MM.1S (cell line): ENCODE measurements around the gene TMEM135.

Source experiments
- CTCF ChIP-seq: fragments of 300-600 bp; sonication (generic); IDR thresholded peaks from 2 replicates; pipeline ENCODE4 v1.5.1; 2016; ENCODE audit warnings: antibody characterized with exemption, low read length, mixed read lengths
- EZH2 ChIP-seq: fragments of 300-600 bp; sonication (generic); optimal IDR thresholded peaks from 2 replicates; pipeline ENCODE3; 2017; ENCODE audit warnings: low read depth, mild to moderate bottlenecking, antibody characterized with exemption, low read length, mixed read lengths

- TF ChIP-seq CTCF = no peak
- TF ChIP-seq EZH2 = no peak
Measured at GRCh38 chr11:87299041-87299481, 261.3 kb downstream of the TMEM135 start.
